ENCODE measurements around the gene RNF208.

The RNF208 gene

DNA sequence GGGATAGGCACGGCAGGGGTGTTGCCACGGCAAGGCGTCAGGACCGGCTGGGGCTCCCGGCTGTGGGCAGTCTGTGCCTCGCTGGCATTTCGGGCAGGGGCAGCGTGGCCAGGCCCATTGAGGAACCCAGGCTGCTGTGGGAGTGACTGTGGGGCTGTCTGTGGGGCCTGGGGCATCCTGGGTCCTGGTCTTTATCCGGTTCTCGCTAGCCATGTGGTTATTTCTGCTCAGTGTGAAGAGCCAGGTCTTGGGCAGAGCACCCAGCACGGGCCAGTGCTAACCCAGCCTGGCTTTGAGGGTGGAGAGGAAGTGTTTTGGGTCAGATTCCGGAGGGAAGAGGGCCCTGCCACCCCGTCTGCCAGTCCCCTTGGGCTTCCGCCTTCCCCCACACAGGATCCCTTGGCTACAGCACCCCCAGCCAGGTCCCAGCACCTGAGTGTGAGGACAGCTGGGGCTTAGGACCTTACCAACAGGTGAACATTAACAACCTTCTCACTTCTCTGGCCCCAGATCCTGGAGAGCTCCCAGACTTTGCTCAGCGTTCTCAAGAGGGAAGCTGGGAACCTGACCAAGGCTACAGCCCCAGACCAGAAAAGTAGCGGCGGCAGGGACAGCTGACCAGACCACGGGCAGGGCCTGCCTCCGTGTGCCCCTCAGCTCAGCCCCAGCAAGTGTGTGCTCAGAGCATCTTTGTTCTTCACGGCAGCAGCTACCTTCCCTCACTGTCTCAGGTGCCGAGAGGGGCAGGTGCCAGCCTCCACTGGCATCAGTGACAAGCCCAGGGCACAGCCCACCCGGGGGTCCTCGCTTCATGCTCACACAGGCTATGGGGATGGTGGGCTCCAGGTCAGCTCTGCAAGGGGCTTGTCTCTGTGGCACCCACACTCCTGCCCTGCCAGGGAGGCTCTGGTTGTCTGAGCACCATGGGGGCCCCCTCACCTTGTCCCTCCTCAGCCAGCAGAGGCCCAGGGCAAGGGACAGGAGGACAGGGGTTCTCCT is 32.4 kb downstream of the RNF208 start:
- Mint-ChIP-seq H3K4me1 (peaks cover 43% of the 10 kb centered on the region), H3K27ac (peak overlapping the region; percentile 95), H3K9me3 (no peaks in the 10 kb centered on the region), H3K36me3 (peaks cover 40% of the 10 kb centered on the region), H3K4me3 (peak overlapping the region; percentile 89)
- ATAC-seq (no peak), DNase-seq (ENCODE audit: low spot score in 2 of 2) (no peak)

DNA sequence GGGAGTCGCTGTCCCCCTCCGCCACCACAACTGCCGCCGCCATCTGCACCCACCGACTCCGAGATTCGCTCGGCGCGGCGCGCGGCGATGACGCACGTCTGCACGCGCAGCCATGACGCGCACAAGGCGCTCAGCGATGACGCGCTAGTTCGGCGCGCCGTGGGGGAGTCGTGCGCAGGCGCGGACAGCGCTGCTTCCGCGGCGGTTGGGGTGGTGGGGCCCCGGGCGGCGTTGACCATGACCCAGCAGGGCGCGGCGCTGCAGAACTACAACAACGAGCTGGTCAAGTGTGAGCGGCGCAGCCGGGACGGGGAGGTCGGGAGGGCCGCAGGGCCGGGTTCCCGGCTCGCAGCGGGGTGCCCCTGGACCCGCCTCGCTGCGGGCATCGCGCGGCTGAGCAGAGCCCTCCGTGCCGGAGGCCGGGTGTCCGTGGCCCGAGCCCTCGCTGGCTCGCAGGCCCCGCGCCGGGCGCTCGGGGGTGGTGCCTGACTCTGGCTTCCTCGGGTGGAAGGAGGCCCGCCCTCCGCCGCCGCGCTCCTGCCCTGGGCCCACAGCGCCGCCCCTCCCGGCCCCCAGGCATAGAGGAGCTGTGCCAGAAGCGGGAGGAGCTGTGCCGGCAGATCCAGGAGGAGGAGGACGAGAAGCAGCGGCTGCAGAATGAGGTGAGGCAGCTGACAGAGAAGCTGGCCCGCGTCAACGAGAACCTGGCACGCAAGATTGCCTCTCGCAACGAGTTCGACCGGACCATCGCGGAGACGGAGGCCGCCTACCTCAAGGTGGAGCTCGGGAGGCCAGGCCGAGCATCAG is 33.3 kb downstream of the RNF208 start, which contains the start of the genes ANAPC2 and SSNA1:
ANAPC2 (minus strand) TSS at position 71 of the 807 bp plus-strand sequence; CDS start at position 43, 28 bp downstream.
SSNA1 (plus strand) TSS at position 187 of the 807 bp plus-strand sequence; CDS start at position 238, 51 bp downstream.
- ATAC-seq = peak; percentile 87

DNA sequence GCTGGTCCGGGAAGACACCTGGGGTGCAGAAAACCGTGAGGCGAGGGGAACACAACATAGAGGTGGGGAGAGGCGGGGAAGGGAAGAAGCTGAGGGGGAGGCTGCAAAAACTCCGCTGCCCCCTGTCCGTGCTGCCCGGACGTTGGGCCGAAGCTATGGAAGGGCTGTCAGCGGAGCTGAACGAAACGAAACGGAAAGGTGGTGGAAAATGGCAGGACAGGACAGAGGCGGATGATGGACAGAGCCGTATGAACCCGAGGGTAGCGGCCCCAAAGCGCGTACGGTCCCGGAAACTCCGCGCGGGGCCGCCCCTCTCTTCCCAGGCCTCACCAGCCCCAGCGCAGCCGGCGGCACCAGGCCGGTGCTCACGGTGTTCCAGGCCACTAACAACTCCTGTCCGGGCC is 34.0 kb downstream of the RNF208 start:
- Mint-ChIP-seq H3K27ac (peak overlapping the region; percentile 95), H3K9me3 (no peaks in the 10 kb centered on the region), H3K36me3 (peaks cover 55% of the 10 kb centered on the region), H3K4me1 (peaks cover 51% of the 10 kb centered on the region), H3K4me3 (peak overlapping the region; percentile 89)
- peak; percentile 2 for ATAC-seq
- DNase-seq (ENCODE audit: low spot score in 2 of 2) = no peak

More for the DNA sequence above, 33.3 kb downstream of the RNF208 start, which contains the start of the genes ANAPC2 and SSNA1:
- Mint-ChIP-seq H3K27ac (peak within 1 kb of the TSS; percentile 95), H3K9me3 (no peaks in the 10 kb centered on the region), H3K4me1 (peaks cover 51% of the 10 kb centered on the region), H3K36me3 (peaks cover 49% of the 10 kb centered on the region), H3K4me3 (peak within 1 kb of the TSS; percentile 89)
- peak; percentile 98 to 99 for DNase-seq (ENCODE audit: low spot score in 2 of 2)

DNA sequence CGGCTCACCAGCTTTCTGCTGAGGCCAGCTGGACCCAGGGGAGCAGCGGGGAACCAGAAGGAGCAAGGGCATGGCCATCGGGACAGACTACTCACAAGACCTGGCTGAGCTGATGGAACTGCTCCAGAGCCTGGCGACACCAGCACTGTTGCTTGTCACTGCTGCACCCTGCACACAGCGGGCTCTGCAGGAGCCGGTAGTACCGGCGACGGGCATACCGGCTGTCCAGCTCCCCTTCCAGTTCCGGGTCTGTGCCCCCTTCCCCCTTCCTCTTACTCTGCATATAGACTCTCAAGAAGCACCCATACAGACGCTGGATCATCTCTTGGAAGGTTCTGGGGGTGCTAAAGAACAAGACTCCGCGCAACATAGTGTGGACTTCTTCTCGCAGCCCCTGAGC is 34.7 kb downstream of the RNF208 start:
- no peak for DNase-seq (ENCODE audit: low spot score in 2 of 2)
- Mint-ChIP-seq H3K4me3 (peak overlapping the region; percentile 89), H3K27ac (peak overlapping the region; percentile 95), H3K9me3 (no peaks in the 10 kb centered on the region), H3K4me1 (peaks cover 51% of the 10 kb centered on the region), H3K36me3 (peaks cover 62% of the 10 kb centered on the region)
- no peak for ATAC-seq

DNA sequence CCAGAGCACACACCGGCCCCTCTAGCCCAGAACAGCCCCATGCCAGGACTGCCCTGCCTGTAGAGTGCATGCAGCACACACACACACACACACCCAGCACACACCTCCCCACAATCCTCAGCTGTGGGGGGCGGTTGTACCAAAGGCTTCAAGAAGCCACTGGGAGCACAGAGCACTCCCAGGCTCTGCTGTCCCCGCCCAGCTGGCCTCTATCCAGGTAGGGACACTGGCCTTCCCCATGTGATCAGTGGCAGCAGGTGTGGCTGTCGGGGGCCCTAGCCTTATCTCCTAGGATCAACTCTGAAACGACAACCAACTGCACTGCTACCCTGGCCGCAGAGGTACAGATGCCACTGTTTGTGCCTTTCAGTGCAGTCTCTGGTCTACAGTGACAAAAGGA is 35.7 kb downstream of the RNF208 start:
- Mint-ChIP-seq H3K4me3 (peak overlapping the region; percentile 89), H3K36me3 (peaks cover 70% of the 10 kb centered on the region), H3K27ac (no peak overlapping the region), H3K9me3 (no peaks in the 10 kb centered on the region), H3K4me1 (peaks cover 51% of the 10 kb centered on the region)
- ATAC-seq = no peak
- no peak for DNase-seq (ENCODE audit: low spot score in 2 of 2)

DNA sequence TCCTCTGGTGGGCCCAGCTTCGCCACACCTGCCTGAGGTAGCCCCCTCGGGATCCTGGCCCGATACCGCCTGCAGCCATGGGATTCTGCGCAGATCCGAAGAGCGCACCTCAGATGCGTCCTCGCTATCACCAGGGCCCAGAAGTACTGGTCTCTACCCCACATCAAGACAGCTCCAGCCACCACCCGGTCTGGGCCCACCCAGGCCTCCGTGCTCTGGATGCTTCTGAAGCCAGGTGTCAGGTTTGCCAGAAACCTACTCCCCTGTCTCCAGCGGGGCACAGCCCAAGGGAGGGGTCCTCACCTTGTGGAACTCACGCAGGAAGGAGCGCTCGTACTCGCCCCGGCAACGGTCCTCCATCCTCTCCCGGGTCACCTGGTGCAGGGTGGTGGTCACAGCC is 36.1 kb downstream of the RNF208 start:
- Mint-ChIP-seq H3K27ac (no peak overlapping the region), H3K9me3 (no peaks in the 10 kb centered on the region), H3K36me3 (peaks cover 69% of the 10 kb centered on the region), H3K4me3 (peak overlapping the region; percentile 89), H3K4me1 (peaks cover 47% of the 10 kb centered on the region)
- no peak for DNase-seq (ENCODE audit: low spot score in 2 of 2)
- ATAC-seq = no peak

DNA sequence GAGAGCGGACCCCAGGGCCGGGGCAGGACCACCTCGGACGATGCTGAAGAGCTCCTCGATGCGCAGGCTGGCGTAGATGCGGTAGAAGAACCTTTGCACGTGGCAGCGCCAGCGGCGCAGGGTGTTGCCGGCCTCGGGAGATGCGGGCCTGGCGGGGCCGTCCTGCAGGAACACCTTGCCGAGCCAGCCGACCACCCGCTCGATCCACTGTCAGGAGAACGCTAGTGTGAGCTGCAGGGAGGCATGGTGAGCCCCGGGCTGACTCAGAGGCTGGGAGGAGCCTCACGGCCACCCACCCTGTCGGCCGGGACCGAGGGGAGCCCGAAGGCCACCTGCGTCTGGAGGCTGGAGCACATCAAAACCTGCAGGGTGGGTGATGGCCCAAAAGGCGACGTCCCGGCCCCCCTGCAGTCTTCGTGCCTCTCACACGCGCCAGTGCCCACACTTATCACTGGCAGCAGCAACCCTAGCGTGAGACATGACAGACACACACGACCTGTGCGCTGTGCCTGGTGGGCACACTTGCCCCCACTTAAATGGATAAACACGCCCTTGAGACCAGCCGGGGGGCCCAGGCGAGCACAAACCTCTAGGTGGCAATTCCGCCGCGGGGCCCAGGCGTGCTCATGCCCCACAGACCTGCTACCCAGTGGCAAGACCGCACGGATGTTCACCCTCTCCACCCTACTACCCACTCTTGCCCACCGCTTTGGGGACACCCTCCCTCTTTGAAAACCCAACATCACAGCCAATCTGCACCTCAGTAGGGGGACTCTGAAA is 37.0 kb downstream of the RNF208 start:
- Mint-ChIP-seq H3K27ac (no peak overlapping the region), H3K36me3 (peaks cover 61% of the 10 kb centered on the region), H3K9me3 (no peaks in the 10 kb centered on the region), H3K4me1 (peaks cover 40% of the 10 kb centered on the region), H3K4me3 (no peak overlapping the region)
- no peak for DNase-seq (ENCODE audit: low spot score in 2 of 2)
- no peak for ATAC-seq

DNA sequence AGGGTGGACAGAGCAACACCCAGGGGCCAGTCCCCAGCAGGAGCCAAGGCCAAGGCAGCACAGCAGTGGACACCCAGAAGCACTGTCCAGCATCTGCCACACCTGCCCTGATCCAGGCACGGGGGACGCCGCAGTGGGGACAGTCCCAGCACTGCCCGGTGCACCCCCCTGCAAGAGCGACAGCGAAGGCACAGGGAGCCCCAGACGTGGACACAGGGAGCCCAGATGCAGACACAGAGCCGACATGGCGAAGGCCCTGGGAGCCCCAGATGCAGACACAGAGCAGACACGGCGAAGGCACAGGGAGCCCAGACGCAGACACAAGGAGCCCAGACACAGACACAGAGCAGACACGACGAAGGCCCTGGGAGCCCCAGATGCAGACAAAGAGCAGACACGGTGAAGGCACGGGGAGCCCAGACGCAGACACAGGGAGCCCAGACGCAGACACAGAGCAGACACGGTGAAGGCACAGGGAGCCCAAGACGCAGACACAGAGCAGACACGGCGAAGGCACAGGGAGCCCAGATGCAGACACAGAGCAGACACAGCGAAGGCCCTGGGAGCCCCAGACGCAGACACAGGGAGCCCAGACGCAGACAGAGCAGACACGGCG is 38.0 kb downstream of the RNF208 start:
- Mint-ChIP-seq H3K27ac (no peak overlapping the region), H3K36me3 (peaks cover 53% of the 10 kb centered on the region), H3K4me1 (peaks cover 38% of the 10 kb centered on the region), H3K4me3 (no peak overlapping the region), H3K9me3 (no peaks in the 10 kb centered on the region)
- DNase-seq (ENCODE audit: low spot score in 2 of 2) = no peak
- no peak for ATAC-seq

DNA sequence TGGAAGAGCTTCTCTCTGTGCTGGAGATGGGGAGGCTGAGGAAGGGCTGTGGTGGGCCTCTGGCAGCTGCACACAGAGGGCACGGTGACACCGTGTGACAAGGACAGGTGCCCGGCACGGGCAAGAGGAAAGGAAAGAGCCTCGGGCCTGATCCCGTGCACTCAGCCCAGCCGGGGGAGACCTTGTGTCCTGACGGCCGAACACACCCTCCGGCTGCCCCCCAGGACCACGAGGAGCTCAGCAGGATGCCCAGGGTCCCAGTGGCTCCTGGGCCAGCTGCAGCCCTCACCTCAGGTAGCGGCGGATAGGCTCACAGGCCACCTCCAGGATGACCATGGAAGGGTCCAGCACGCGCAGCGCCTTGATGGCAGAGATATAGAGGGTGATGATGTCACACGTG is 39.2 kb downstream of the RNF208 start:
- Mint-ChIP-seq H3K4me1 (peaks cover 35% of the 10 kb centered on the region), H3K9me3 (no peaks in the 10 kb centered on the region), H3K4me3 (no peak overlapping the region), H3K36me3 (peaks cover 44% of the 10 kb centered on the region), H3K27ac (no peak overlapping the region)
- no peak for DNase-seq (ENCODE audit: low spot score in 2 of 2)
- ATAC-seq = no peak

DNA sequence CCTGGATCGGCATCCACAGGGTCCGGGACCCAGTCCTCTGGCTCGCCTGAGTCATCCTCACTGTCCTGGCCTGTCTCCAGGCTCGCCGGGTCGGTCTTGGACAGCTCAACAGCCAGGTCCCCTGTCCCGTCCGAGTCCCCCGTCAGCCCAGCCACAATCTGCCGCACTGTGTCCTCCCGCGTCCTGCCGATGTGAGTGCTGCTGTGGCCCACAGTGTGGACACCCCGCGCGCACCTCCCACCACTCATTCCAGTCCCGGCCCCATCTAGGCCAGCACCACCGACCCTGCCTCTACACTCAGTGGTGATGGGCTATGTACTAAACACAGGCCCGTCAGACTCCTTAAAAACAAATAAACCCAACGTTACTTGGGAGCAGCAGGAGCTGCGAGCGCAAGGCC is 40.4 kb downstream of the RNF208 start:
- Mint-ChIP-seq H3K4me3 (no peak overlapping the region), H3K27ac (no peak overlapping the region), H3K4me1 (peaks cover 24% of the 10 kb centered on the region), H3K36me3 (peaks cover 33% of the 10 kb centered on the region), H3K9me3 (no peaks in the 10 kb centered on the region)
- ATAC-seq (no peak), DNase-seq (ENCODE audit: low spot score in 2 of 2) (no peak)

DNA sequence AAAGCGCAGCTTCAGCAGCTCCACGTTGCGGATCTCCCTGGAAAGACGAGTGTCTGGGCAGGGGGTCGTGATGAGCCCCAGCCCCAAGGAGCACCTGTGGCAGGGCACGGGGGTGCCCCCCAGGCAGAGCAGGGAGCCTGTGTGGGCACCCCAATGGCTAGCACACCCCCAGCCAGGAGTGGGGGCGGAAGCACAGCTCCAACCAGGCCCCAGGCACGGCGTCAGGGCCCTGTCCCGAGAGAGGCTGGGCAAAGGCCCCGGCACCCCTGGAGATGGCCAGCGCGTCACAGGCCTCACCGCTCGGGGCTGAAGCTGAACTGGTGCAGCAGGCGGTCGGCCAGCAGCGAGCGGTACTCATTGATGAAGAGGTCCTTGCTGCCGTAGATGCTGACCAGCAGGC is 41.5 kb downstream of the RNF208 start:
- Mint-ChIP-seq H3K4me1 (peaks cover 24% of the 10 kb centered on the region), H3K9me3 (no peaks in the 10 kb centered on the region), H3K36me3 (peaks cover 33% of the 10 kb centered on the region), H3K27ac (no peak overlapping the region), H3K4me3 (no peak overlapping the region)
- DNase-seq (ENCODE audit: low spot score in 2 of 2) (no peak), ATAC-seq (no peak)

DNA sequence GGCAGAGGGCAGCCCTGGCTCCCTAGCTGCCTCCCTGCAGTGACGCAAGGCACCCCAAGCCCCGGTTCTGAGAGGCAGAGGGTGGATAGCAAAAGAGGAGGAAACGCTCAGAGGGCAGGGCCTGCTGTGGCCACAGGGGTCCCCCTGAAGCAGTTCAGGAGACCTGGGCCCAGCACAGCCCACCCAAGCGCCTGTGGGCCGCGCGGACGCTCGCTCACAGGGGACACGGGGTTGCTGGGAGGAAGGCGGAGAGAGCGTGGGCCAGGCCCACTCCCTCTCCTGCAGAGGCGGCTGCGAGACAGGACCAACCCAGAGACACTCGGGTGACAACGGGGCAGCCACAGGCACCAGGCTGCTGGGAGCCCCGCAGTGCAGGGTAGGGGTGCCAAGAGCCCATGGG is 42.3 kb downstream of the RNF208 start:
- peak overlapping the region; percentile 56 for H3K27ac Mint-ChIP-seq
- H3K4me1 Mint-ChIP-seq = peaks cover 22% of the 10 kb centered on the region
- H3K4me3 Mint-ChIP-seq = no peak overlapping the region
- no peaks in the 10 kb centered on the region for H3K9me3 Mint-ChIP-seq
- peaks cover 32% of the 10 kb centered on the region for H3K36me3 Mint-ChIP-seq
- DNase-seq (ENCODE audit: low spot score in 2 of 2) (no peak), ATAC-seq (no peak)

DNA sequence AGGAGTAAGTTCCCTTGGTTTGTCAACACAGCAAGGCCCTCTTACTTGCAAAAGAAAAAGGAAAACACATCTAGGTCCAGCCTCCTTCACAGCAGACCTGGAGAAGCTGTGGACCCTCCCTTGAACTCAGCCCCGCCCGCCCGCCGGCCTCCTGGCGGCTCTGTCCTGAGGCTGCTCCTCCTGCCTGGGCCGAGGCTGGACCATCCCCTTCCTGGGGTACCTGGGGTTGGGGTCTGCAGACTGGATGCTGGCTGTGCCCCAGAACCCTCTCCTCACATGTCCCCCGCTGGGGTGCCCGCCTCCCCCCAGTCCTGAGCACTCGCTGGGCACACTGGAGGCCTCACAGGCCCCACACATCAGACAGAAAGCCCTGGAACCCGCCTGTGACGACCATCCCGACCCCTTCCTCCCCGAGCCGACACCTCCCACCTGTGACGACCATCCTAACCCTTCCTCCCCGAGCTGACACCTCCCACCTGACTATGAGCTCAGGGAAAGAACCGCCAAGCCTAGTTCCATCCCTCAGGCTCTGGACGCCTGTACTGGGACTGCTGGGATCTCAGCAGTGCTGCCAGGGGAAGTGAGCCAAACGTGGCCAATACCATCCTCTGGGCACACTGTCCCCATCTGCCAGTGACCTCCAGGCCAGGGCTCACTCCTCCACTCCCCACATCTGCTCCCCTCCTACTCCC is 43.0 kb downstream of the RNF208 start:
- Mint-ChIP-seq H3K4me1 (peaks cover 16% of the 10 kb centered on the region), H3K27ac (peak overlapping the region; percentile 56), H3K9me3 (no peaks in the 10 kb centered on the region), H3K36me3 (peaks cover 25% of the 10 kb centered on the region), H3K4me3 (no peak overlapping the region)
- DNase-seq (ENCODE audit: low spot score in 2 of 2) = no peak
- ATAC-seq = no peak

All from stimulated activated effector memory CD8-positive, alpha-beta T cell treated with anti-CD3 and anti-CD28 coated beads, Interleukin-12 subunit alpha, Interleukin-12 subunit beta, amount 100 ng/mL, for 72 hours (primary cell).